HG02571 (cell line): ENCODE measurements around the gene PLIN4.
"Not testable (repeated sequence)": the region's sequence is repeated elsewhere in the genome, so short reads cannot be mapped to it uniquely, and the experiment has no call there.

ENCODE experiments used
- ATAC-seq: cut with Tn5 transposase; IDR thresholded peaks from one replicate; pipeline ENCODE4 v1.9.1; 2021; ENCODE audit warnings: mild to moderate bottlenecking, moderate library complexity; ENCODE audit not compliant: unreplicated experiment

The PLIN4 gene

GRCh38 chr19:4547303-4548237 lies 29.3 kb upstream of the PLIN4 start:
- no peak for ATAC-seq

- no peak for ATAC-seq
These were observed 25.8 kb upstream of the PLIN4 start for GRCh38 chr19:4543842-4544647.

GRCh38 chr19:4542896-4543841 lies 24.9 kb upstream of the PLIN4 start:
- ATAC-seq: no peak

- not testable (repeated sequence) for ATAC-seq
These were observed 23.5 kb upstream of the PLIN4 start for GRCh38 chr19:4541806-4542145.

GRCh38 chr19:4541114-4541805 lies 23.0 kb upstream of the PLIN4 start:
- ATAC-seq: no peak

GRCh38 chr19:4539693-4540581 lies 21.7 kb upstream of the PLIN4 start, which contains the start of gene LRG1:
TSS of gene LRG1 (minus strand) at chr19:4540036. CDS start at chr19:4540013, 23 bp downstream.
- no peak for ATAC-seq

GRCh38 chr19:4539169-4539692 lies 20.9 kb upstream of the PLIN4 start:
- no peak for ATAC-seq

- no peak for ATAC-seq
These were observed 20.3 kb upstream of the PLIN4 start for GRCh38 chr19:4538601-4538954.

GRCh38 chr19:4537953-4538600 lies 19.8 kb upstream of the PLIN4 start:
- no peak for ATAC-seq

GRCh38 chr19:4536798-4537197 lies 18.5 kb upstream of the PLIN4 start:
- no peak for ATAC-seq

GRCh38 chr19:4534836-4535658 lies 16.8 kb upstream of the PLIN4 start, which contains the start of gene PLIN5:
TSS of gene PLIN5 (minus strand) at chr19:4535224. CDS start at chr19:4534074, 1,150 bp downstream.
- ATAC-seq: no peak

- ATAC-seq: no peak
These were observed 15.6 kb upstream of the PLIN4 start for GRCh38 chr19:4533835-4534424.

- no peak for ATAC-seq
These were observed 15.0 kb upstream of the PLIN4 start for GRCh38 chr19:4533334-4533733.

GRCh38 chr19:4531562-4532165 lies 13.4 kb upstream of the PLIN4 start:
- ATAC-seq: no peak

- ATAC-seq: no peak
These were observed 11.7 kb upstream of the PLIN4 start for GRCh38 chr19:4529924-4530522.

- ATAC-seq: no peak
These were observed 10.6 kb upstream of the PLIN4 start for GRCh38 chr19:4528843-4529242.
